Transverse colon (tissue), 4 donors: ENCODE measurements around the gene KNSTRN. TPM values are rescaled to one million over a fixed set of nuclear protein-coding genes. Genes with fewer than 3 reads are reported as not detected.

ENCODE experiments used
- DNase-seq: peaks from one replicate; pipeline ENCODE4 v3.0.0-alpha.2; 2019
- H3K27ac ChIP-seq, 4 donors: fragments of 200-600 bp; sonication (generic); 2 replicates each; pipeline ENCODE4 v1.5.1; 2016 to 2018; ENCODE audit warnings: inconsistent platforms in 4 of 4
- H3K27me3 ChIP-seq: fragments of 200-600 bp; sonication (generic); 2 replicates; pipeline ENCODE4 v1.5.1; 2017; ENCODE audit warnings: inconsistent platforms
- H3K36me3 ChIP-seq, 4 donors: fragments of 200-600 bp; sonication (generic); 2 replicates each; pipeline ENCODE4 v1.5.1; 2017 to 2019; ENCODE audit warnings: inconsistent platforms in 4 of 4
- H3K4me1 ChIP-seq, 4 donors: fragments of 200-600 bp; sonication (generic); 2 replicates each; pipeline ENCODE4 v1.5.1; 2017 to 2020; ENCODE audit warnings: inconsistent platforms in 4 of 4
- H3K4me3 ChIP-seq, 4 donors: fragments of 200-600 bp; sonication (generic); 1 replicate in 1 of 4; 2 replicates in 3 of 4; pipeline versions ENCODE4 v1.5.1 to v1.6.1; 2017 to 2019; ENCODE audit warnings: inconsistent platforms in 4 of 4
- H3K9me3 ChIP-seq, 2 donors: fragments of 200-600 bp; sonication (generic); 2 replicates each; pipeline ENCODE4 v1.5.1; 2017 to 2019; ENCODE audit warnings: inconsistent platforms in 2 of 2
- CTCF ChIP-seq, 5 experiments: fragments of 200-600 bp in 3 of 5; fragments of 450-650 bp in 2 of 5; sonication (generic) in 3 of 5; IDR thresholded peaks; 1 replicate in 2 of 5; 2 replicates in 3 of 5; pipeline ENCODE4 v1.5.1; 2016 to 2017; ENCODE audit warnings: antibody characterized with exemption in 5 of 5, inconsistent platforms in 3 of 5, mild to moderate bottlenecking in 2 of 5, moderate library complexity in 1 of 5
- EP300 ChIP-seq: sonication (generic); formaldehyde crosslinking; IDR thresholded peaks from one replicate; pipeline ENCODE4 v1.6.1; 2017; ENCODE audit warnings: antibody characterized with exemption, low read depth
- POLR2A ChIP-seq: fragments of 450-650 bp; IDR thresholded peaks from one replicate; pipeline ENCODE4 v1.6.1; 2016; ENCODE audit warnings: antibody characterized with exemption, mild to moderate bottlenecking, moderate library complexity
- POLR2AphosphoS5 ChIP-seq, 3 donors: sonication (generic); formaldehyde crosslinking; IDR thresholded peaks; one replicate each; pipeline ENCODE4 v1.6.1; 2016; ENCODE audit warnings: antibody characterized with exemption in 3 of 3
- WGBS, 2 donors: methylation state at CpG; one replicate each; pipeline ENCODE4 v1.1.5; 2018; ENCODE audit warnings: low coverage in 1 of 2; 5-methylcytosine and 5-hydroxymethylcytosine counted together
- in situ Hi-C, 4 donors: fragments of 200-750 bp; cut with MboI; loops; one replicate each; pipeline versions ENCODE4 v1.15.0 to v1.15.1; 2017; ENCODE audit warnings: low sequenced_read_pairs in 3 of 4, low pct_ligation_motif_present in 1 of 4, low pct_unique_long_range_greater_than_20kb in 1 of 4
- intact Hi-C: fragments of 100-400 bp; cut with DNase I; formaldehyde crosslinking; loops from one replicate; pipeline ENCODE4 v1.15.1; 2023; ENCODE audit warnings: low total_unique reads
- total RNA-seq, 4 donors: library from RNA; depleted of rRNA; stranded (reverse); fragments of >200 nt; gene quantifications; one replicate each; pipeline ENCODE4 v1.1.0, GENCODE V29; 2016

Gene KNSTRN
- total RNA-seq, 4 donors from 2014 or later: 7.5 to 80.4 (median 8.3) TPM

DNA sequence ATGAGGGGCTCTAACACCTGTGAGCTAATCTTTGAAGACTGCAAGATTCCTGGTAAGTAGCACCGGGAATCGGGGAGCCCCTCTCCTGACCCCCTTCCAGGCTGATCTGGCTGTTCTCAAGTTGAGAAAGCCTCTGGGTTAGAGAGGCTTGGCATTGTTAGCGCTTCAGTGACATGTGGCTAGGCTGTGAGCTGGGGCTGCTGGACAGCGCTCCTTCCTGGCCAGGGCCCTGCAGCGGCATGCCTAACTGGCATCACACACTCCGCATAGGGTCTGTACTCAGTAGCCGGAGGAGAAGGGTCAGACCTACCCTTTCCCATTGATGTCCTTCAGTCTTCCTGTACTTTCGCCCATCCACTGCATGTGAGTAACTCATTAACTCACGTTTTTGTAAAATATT lies 30.5 kb downstream of the KNSTRN start:
- peaks cover 0 to 24% (median 4%) of the 10 kb centered on the region in 4 donors for H3K36me3 ChIP-seq
- no peak for DNase-seq
- H3K4me1 ChIP-seq: peaks cover 0 to 8% (median 6%) of the 10 kb centered on the region in 4 donors
- whole genome bisulfite sequencing, 2 donors: 86 to 94% methylated on average over 5 to 9 of the region's 9 CpGs
- in situ Hi-C loops (loop anchor here in 1 of 4 donors (25.0 kb wide), 1 partner anchor 101 kb away; the partner anchor contains the start of genes INAFM2 and PLCB2), intact Hi-C loops (no loop called here)
- no peak overlapping the region for H3K4me3 ChIP-seq
- no peak overlapping the region for H3K27ac ChIP-seq
- no peaks in the 10 kb centered on the region for H3K9me3 ChIP-seq
- no peak for TF ChIP-seq EP300
- no peak for TF ChIP-seq POLR2A
- TF ChIP-seq POLR2AphosphoS5 (IDR thresholded peaks at IDR 0.05): no peak
- no peak for TF ChIP-seq CTCF (IDR thresholded peaks at IDR 0.05)
- no peaks in the 10 kb centered on the region for H3K27me3 ChIP-seq

DNA sequence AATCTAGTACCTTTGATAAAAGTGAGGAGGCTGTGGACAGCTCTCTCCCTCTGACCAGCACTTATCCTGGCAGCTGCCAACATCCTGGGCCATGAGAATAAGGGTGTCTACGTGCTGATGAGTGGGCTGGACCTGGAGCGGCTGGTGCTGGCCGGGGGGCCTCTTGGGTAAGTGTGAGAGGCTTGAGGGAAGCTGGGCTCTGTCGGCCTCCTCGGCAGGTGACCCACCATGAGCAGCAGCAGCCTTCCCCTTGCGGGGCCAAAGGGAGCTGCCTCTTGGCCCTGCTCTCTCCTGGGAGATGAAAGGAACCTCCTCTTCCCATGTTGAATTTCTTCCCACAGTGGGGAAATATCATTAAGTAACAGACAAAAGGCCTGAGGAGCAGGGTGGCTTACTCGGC lies 32.3 kb downstream of the KNSTRN start:
- Histone ChIP-seq H3K36me3 (peaks cover 0 to 31% (median 4%) of the 10 kb centered on the region in 4 donors), H3K4me3 (no peak overlapping the region), H3K27ac (no peak overlapping the region), H3K4me1 (peaks cover 0 to 8% (median 6%) of the 10 kb centered on the region in 4 donors), H3K9me3 (no peaks in the 10 kb centered on the region), H3K27me3 (no peaks in the 10 kb centered on the region)
- TF ChIP-seq POLR2AphosphoS5 (IDR thresholded peaks at IDR 0.05): no peak
- TF ChIP-seq POLR2A: no peak
- TF ChIP-seq CTCF (IDR thresholded peaks at IDR 0.05): no peak
- TF ChIP-seq EP300: no peak
- in situ Hi-C loops (loop anchor here in 1 of 4 donors (25.0 kb wide), 1 partner anchor 103 kb away; the partner anchor contains the start of genes INAFM2 and PLCB2), intact Hi-C loops (no loop called here)
- 87% methylated on average over 7 of the region's 7 CpGs; no CpG with 5 or more reads in 1 of the 2 donors for WGBS, 2 donors
- DNase-seq: no peak

- H3K36me3 ChIP-seq: peaks cover 0 to 31% (median 4%) of the 10 kb centered on the region in 4 donors
- intact Hi-C loops: no loop called here
- no peak for DNase-seq
- no peaks in the 10 kb centered on the region for H3K27me3 ChIP-seq
- H3K4me1 ChIP-seq: peaks cover 0 to 11% (median 9%) of the 10 kb centered on the region in 4 donors
- 90% methylated on average over 10 of the region's 10 CpGs; no CpG with 5 or more reads in 1 of the 2 donors for WGBS, 2 donors
- in situ Hi-C loops: loop anchor here in 1 of 4 donors (25.0 kb wide), 1 partner anchor 103 kb away; the partner anchor contains the start of genes INAFM2 and PLCB2
- H3K27ac ChIP-seq: no peak overlapping the region
- H3K4me3 ChIP-seq: no peak overlapping the region
- no peak for TF ChIP-seq CTCF (IDR thresholded peaks at IDR 0.05)
- TF ChIP-seq EP300: no peak
- TF ChIP-seq POLR2A: no peak
- TF ChIP-seq POLR2AphosphoS5 (IDR thresholded peaks at IDR 0.05): no peak
- H3K9me3 ChIP-seq: no peaks in the 10 kb centered on the region
These were observed 32.7 kb downstream of the KNSTRN start for GRCh38 chr15:40415226-40415625.

- no peak overlapping the region for H3K27ac ChIP-seq
- H3K27me3 ChIP-seq: no peaks in the 10 kb centered on the region
- H3K9me3 ChIP-seq: no peaks in the 10 kb centered on the region
- 93% methylated on average over 14 of the region's 14 CpGs; no CpG with 5 or more reads in 1 of the 2 donors for WGBS, 2 donors
- DNase-seq: no peak
- no peak for TF ChIP-seq CTCF (IDR thresholded peaks at IDR 0.05)
- no peak for TF ChIP-seq POLR2AphosphoS5 (IDR thresholded peaks at IDR 0.05)
- TF ChIP-seq EP300: no peak
- TF ChIP-seq POLR2A: no peak
- H3K4me3 ChIP-seq: no peak overlapping the region
- H3K4me1 ChIP-seq: peaks cover 1 to 19% (median 18%) of the 10 kb centered on the region in 4 donors
- peaks cover 0 to 31% (median 4%) of the 10 kb centered on the region in 4 donors for H3K36me3 ChIP-seq
- in situ Hi-C loops (loop anchor here in 1 of 4 donors (25.0 kb wide), 1 partner anchor 104 kb away; the partner anchor contains the start of genes INAFM2 and PLCB2), intact Hi-C loops (no loop called here)
These were observed 33.5 kb downstream of the KNSTRN start for GRCh38 chr15:40416056-40416455.
